Fibroblast of mammary gland (primary cell): ENCODE measurements around the gene MCMBP.
A peak's percentile ranks its signal among the peaks of the same experiment; 100 is the strongest.

ENCODE experiments used
- DNase-seq: peaks from one replicate; pipeline ENCODE4 v3.0.0-alpha.2; 2010; ENCODE audit warnings: low read depth
- H3K4me3 ChIP-seq: 2 replicates; pipeline ENCODE4 v1.5.1; 2011; ENCODE audit warnings: low read depth, mild to moderate bottlenecking, low read length, moderate library complexity; ENCODE audit not compliant: control insufficient read depth
- TF ChIP-seq, protein P1 (sequence below): conservative IDR thresholded peaks from 2 replicates; pipeline ENCODE4 v1.5.1; 2011; ENCODE audit warnings: low read depth, low read length, inconsistent platforms; ENCODE audit not compliant: control insufficient read depth, insufficient read depth

The MCMBP gene

DNA sequence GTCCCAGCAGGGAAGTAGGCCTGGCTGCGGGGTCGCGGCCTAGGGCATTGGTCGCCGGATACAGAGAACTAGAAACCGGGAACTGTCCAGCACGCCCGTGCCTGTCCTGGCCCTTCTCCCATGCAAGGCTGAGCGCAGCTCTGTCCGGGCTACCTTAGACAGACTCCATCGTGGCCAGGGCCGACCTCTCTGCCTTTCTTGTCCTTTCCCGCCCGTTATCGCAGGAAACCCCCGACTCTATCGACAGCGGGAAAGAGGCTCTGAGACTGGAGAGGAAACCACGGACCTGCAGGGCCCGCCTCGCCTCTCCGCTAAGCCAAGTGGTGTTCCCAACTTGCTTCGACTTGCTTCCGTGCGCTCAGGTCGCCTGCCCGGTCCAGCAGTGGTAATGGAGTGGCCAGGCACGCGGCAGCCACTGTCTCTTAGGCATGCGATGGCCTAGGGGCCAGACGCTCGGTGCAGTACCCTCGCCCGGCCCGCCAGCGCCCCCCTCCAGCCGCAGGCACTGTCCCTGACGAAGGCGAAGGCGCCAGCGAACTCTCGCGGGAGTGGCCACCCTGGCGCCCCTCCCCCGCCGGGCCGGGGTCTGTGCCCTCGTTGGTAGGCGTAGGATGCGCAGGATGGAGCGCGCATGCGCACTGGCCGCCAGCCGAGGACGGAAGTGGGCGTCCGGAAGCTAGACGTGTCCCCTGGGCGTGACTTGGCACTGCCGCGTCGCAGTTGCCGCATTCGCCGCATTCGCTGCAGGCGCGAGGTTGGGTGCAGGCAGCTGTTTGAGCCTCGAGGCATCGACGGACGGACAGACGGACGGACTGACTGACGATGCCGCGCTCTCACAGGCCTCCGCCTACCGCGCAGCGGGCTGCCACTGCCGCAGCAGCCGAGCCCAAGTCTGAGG, 54.4 kb downstream of the MCMBP start:
- peak overlapping the region; percentile 31 for H3K4me3 ChIP-seq
- TF ChIP-seq, protein P1, sequence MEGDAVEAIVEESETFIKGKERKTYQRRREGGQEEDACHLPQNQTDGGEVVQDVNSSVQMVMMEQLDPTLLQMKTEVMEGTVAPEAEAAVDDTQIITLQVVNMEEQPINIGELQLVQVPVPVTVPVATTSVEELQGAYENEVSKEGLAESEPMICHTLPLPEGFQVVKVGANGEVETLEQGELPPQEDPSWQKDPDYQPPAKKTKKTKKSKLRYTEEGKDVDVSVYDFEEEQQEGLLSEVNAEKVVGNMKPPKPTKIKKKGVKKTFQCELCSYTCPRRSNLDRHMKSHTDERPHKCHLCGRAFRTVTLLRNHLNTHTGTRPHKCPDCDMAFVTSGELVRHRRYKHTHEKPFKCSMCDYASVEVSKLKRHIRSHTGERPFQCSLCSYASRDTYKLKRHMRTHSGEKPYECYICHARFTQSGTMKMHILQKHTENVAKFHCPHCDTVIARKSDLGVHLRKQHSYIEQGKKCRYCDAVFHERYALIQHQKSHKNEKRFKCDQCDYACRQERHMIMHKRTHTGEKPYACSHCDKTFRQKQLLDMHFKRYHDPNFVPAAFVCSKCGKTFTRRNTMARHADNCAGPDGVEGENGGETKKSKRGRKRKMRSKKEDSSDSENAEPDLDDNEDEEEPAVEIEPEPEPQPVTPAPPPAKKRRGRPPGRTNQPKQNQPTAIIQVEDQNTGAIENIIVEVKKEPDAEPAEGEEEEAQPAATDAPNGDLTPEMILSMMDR: no peak
- peak; percentile 62 for DNase-seq

DNA sequence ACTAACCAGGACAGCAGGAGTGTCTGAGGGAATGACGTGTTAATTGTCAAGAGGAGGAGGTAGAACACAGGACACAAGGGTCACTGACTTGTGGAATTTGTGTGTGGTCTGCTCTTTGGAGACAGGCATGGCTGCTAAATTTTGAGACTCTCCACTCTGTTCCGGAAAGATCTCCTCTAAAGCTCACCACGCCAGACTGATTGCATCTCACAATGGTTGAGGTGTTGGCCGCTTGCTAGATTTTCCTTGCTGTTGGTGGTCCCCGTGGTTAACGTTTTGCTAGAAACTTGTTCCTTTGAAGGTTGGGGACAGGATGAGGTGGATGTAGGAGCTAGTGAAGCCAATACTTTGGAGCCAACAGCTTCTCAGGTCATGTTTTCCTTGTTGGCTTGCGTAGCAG, 57.0 kb downstream of the MCMBP start:
- TF ChIP-seq, protein P1: no peak
- no peak for DNase-seq
- H3K4me3 ChIP-seq: no peak overlapping the region

DNA sequence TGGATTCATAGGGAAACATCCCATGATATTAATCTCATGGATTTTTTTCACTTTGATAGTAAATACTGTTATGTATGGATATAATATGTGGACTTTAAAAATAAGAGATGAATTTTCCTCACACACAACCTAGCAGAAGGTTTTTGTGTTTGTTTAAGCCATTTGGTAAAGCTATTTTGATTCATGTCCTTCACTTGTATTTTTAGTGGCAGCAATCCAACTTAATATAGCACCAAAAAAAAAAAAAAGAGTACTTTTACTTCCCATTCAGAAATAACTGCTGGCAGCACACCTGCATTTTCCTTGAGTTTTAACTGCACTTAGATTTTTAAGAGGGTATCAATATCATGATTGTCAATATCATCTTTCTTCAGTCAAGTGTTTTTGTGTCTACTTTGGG, 60.0 kb downstream of the MCMBP start:
- TF ChIP-seq, protein P1: no peak
- H3K4me3 ChIP-seq: no peak overlapping the region
- DNase-seq: no peak

DNA sequence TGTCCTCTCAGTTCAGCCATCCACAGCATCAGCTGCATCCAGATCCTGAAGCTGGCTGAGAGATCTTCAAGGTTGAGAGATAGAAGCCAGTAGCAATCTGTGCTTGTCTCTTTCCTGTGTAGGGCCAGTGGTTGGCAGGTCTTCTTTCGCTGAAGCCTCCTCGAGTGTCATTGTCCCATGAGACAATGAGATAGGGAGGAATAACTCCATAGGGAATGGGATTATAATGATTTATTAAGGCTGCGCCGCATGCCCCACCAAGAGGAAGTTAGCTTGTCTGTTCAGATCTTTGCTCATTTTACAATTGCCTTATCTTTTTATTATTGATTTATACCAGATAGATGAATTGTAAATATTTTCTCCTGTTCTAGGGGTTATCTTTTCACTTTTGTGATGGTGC, 61.5 kb downstream of the MCMBP start:
- no peak overlapping the region for H3K4me3 ChIP-seq
- no peak for DNase-seq
- TF ChIP-seq, protein P1: no peak

DNA sequence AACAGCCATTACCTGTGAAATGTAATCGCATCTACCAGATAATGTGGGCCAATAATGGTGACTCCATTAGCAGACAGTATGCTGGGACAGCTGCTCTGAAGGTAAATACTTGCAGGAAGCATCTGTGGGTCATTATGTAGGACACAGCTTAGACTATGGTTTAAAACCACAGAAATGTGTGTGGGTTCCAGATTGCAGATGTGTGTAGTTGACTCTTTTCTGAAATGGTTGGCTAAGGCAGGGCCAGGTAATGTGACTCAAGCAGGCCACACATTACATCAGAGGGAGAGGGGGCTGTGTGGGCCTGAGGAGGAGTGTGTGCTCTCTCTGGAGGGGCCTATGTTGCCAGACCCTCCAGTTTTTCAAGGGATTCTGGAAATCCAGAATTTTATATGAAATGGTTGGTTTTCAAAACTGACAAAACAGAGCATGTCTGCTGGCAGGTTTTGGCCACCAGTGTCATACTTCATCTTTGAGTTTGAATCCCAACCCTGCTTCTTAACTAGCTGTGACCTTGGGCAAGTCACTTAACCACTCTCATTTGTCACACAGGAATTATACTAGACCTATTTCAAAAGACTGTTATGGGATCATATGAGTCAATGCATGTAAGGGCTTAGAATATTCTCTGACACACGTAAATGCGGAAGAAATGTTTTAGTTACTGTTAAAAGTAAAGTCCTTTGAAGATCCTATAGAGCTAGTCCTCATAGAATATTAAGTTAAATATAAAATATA, 64.5 kb downstream of the MCMBP start:
- peak; percentile 77 for DNase-seq
- TF ChIP-seq, protein P1: no peak
- no peak overlapping the region for H3K4me3 ChIP-seq

DNA sequence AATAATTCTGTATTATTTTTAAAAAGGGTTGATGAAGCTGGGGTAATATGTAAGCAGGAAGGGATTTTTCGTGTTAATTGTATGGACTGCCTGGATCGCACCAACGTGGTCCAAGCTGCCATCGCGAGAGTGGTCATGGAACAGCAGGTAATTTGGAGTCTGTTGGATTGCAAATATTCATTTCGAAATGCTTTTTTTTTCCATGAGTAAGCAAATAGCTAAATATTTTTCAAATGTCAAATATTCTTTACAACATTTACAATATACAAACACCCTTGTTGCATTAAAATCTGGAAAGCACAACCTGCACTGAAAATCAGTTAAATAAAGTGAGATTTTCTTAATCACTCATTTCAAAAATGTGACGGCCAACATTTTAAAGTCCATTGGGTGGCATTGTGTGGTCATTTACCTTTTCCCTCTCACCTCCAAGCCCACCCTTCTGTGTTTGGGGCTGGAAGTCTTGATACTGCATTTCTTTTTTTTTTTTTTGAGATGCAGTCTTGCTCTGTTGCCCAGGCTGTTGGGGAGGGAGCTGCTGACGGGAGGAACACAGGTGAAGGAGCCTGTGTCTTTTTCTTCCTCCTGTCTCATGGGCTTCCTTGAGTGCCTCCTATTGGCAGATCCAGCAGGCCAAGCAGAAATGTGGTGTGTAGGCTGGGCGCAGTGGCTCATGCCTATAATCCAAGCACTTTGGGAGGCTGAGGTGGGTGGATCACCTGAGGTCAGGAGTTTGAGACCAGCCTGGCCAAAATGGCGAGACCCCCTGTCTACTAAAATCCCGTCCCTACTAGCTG, 66.1 kb downstream of the MCMBP start:
- H3K4me3 ChIP-seq: no peak overlapping the region
- no peak for DNase-seq
- TF ChIP-seq, protein P1: no peak
